GM10266 (cell line): ENCODE measurements around the gene NCF4.
A peak's percentile ranks its signal among the peaks of the same experiment; 100 is the strongest.

Experiments used
- DNase-seq: peaks from one replicate; pipeline ENCODE4 v3.0.0; 2012; ENCODE audit errors: extremely low spot score
- TF ChIP-seq, protein P1 (sequence below): IDR thresholded peaks from 2 replicates; pipeline ENCODE4 v1.5.1; 2012; ENCODE audit warnings: mild to moderate bottlenecking, low read depth; ENCODE audit not compliant: control insufficient read depth, insufficient read depth; ENCODE audit errors: missing control alignments

NCF4 gene

DNA sequence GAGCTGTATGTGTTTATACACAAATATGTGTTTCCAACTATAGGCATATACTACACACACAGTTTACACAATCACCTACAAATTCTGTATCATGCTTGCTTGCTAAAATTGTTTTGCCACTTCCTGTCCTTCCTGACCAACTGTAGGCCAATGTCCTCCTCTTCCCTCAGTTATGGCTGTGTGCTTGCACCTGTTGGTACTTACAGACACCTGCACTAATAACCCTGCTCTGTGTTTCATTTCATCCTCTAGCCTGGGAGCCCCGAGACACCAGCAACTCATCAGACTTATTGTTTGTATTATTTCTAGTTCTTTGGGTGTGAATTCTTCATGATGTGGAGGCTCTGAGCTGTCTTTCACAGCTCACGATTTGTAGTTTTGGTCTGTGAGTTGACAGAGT, 1.8 kb upstream of the NCF4 start:
- DNase-seq = no peak
- TF ChIP-seq, protein P1, sequence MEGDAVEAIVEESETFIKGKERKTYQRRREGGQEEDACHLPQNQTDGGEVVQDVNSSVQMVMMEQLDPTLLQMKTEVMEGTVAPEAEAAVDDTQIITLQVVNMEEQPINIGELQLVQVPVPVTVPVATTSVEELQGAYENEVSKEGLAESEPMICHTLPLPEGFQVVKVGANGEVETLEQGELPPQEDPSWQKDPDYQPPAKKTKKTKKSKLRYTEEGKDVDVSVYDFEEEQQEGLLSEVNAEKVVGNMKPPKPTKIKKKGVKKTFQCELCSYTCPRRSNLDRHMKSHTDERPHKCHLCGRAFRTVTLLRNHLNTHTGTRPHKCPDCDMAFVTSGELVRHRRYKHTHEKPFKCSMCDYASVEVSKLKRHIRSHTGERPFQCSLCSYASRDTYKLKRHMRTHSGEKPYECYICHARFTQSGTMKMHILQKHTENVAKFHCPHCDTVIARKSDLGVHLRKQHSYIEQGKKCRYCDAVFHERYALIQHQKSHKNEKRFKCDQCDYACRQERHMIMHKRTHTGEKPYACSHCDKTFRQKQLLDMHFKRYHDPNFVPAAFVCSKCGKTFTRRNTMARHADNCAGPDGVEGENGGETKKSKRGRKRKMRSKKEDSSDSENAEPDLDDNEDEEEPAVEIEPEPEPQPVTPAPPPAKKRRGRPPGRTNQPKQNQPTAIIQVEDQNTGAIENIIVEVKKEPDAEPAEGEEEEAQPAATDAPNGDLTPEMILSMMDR = no peak

DNA sequence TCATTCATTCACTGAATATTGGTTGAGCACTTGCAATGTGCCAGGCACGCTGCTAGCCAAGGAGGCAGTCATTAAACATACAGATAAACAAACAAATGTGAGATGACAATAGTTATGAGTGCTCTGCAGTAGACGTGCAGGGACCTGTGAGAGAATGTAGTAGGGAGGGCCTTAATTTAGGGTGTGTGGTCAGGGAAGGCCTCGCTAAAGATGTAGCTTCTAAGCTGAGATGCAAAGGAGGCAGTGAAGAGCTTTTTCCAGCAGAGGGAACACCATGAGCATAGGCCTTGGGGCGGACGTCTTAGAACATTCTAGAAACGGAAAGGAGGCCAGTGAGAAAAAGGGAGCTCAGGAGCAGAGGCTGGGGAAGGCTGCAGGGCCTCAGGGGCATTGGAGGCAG, 789 bp upstream of the NCF4 start:
- no peak for DNase-seq

DNA sequence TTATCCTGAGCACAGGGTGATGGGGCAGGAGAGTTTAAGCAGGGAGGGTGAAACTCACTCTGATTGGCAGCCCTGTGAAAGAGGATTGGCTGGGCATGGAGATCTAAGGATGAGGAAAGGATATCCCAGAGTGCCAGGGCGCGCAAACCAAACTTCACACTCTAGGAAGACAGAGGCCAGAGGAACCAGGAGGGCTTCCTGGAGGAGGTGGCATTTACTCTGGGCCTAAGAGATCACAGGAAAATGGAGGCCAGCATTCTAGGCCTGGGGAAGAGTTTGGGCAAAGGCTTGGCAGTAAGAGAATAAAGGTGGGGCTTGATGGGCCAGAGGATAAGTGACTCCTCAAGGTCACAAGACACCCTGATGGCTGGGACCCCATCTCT, 377 bp upstream of the NCF4 start:
- no peak for DNase-seq
- TF ChIP-seq, protein P1 = no peak

More for the DNA sequence above, 789 bp upstream of the NCF4 start:
- TF ChIP-seq, protein P1 = peak; percentile 22

DNA sequence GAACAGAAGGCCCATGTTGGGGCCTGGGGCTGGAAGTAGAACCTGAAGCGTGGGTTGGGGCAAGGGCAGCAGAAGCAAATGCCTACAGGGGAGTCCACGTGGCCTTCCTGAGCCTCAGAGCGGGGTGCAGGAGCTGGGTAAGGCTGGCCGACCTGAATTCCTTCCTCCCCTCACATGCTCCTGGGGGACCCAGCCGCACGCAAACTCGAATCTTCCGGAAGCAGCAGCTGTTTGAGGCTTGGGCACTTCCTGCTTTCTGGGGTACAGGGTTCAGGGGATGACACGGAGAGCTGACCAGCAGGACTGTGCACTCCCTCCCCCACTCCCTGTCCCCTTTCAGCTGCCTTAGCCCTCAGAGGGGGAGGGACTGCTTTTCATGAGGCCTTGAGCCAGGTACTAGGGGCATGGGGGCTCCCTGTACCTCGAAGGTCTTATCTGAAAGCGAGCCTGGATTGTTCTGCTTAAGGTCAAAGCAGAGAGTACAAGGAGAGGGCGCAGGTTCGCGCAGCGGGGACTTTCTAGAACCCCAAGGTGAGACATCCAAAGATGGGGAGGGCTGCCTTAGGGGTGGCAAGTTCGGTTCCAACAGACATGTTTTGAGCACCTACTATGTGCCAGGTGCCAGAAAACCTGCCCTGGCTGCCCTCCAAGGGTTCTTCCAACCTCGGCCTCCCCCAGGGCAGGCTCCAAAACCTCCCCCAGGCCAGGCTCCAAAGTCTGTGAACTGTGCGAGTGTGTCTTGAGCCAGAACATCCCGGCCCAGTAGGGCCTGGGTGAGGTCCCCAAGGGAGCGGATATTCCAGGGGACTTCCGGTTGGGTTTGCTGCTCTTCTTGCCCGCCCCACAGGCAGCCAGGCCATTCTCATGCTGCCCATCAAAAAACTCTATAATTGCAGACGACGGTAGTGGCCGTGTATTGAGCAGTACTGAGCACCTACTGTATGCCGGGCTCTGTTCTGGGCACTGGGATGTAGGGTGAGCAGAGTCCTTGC, 1.7 kb downstream of the NCF4 start:
- peak; percentile 51 for DNase-seq
- TF ChIP-seq, protein P1 = no peak

DNA sequence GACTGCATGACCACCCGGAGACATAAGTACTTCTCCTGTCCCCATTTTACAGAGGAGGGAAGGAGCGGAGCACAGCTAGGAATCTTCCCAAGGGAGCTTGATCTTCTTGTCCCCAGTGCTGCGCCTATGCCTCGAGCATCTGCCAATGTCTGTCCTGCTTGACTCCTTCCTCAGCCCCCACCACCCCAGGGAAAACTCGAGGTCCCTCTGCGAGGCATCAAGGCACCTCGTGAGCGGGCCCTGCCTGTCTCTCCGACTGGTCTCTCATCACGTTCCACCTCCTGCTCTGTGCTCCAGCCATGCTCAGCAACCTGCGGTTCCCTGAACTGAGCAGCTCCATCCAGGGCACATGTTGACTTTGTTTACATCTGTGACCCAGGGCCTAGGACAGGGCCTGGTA, 2.5 kb downstream of the NCF4 start:
- TF ChIP-seq, protein P1 = no peak

DNA sequence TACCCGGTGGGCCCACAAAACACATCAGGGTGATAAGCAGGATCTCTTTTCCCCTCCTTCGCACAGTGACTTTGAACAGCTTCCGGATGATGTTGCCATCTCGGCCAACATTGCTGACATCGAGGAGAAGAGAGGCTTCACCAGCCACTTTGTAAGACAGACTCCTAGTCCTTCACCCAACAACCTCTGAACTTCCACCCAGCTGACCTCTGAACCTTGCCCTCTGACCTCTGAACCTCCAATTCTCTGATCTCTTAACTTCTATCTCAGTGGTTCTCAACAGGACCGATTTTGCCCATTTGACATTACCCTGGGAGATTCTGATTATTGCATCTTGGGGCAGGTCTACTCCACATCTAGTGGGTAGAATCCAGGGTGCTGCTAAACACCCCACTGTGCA, 3.2 kb downstream of the NCF4 start:
- TF ChIP-seq, protein P1 = no peak
- DNase-seq = no peak

More for the DNA sequence above, 2.5 kb downstream of the NCF4 start:
- DNase-seq = no peak
